ENCODE measurements around the gene LRRC63.

Gene LRRC63

DNA sequence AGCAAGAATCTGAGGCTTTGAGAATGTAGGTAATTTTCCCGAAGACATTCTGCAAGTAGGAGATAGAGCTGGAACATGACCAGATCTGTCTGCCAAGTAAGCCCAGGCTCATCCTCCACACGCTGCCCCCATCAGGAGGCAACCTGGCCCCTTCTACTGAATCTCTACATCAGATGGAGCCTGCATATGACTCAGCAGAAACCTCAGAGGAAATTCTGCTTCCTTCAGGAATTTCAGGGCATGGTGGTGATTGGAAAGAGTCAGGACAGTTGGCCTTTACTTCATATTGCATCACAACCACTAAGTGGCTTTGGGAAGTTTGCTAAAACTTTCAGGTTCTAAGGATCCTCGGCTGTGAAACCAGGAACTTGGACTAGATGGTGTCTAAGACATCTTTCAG, 85.2 kb downstream of the LRRC63 start:
- TF ChIP-seq ZNF274 (IDR thresholded peaks at IDR 0.05; ENCODE audit: low read depth, low read length) (no peak), SUZ12 (IDR thresholded peaks at IDR 0.05; ENCODE audit: extremely low read depth, insufficient read depth, insufficient read length) (no peak), YY1 (IDR thresholded peaks at IDR 0.05; ENCODE audit: insufficient read depth, insufficient read length) (no peak)
- Histone ChIP-seq H3K27me3 (ENCODE audit: insufficient read depth, insufficient read length) (no peaks in the 10 kb centered on the region), H3K36me3 (ENCODE audit: insufficient read depth, insufficient read length, low read length) (no peaks in the 10 kb centered on the region), H3K9ac (ENCODE audit: insufficient read length, low read depth) (no peak overlapping the region), H3K4me3 (ENCODE audit: insufficient read length, low read depth) (no peak overlapping the region), H3K4me1 (ENCODE audit: insufficient read depth, insufficient read length) (no peaks in the 10 kb centered on the region), H3K9me3 (ENCODE audit: insufficient read depth, low read length) (no peaks in the 10 kb centered on the region)
- no peak for DNase-seq (ENCODE audit: low read depth, low spot score)

GRCh38 chr13:46297361-46297811, 85.7 kb downstream of the LRRC63 start:
- TF ChIP-seq YY1 (IDR thresholded peaks at IDR 0.05; ENCODE audit: insufficient read depth, insufficient read length) = no peak
- no peak for TF ChIP-seq SUZ12 (IDR thresholded peaks at IDR 0.05; ENCODE audit: extremely low read depth, insufficient read depth, insufficient read length)
- no peak for TF ChIP-seq ZNF274 (IDR thresholded peaks at IDR 0.05; ENCODE audit: low read depth, low read length)
- no peak for DNase-seq (ENCODE audit: low read depth, low spot score)
- Histone ChIP-seq H3K9ac (ENCODE audit: insufficient read length, low read depth) (no peak overlapping the region), H3K36me3 (ENCODE audit: insufficient read depth, insufficient read length, low read length) (no peaks in the 10 kb centered on the region), H3K27me3 (ENCODE audit: insufficient read depth, insufficient read length) (no peaks in the 10 kb centered on the region), H3K9me3 (ENCODE audit: insufficient read depth, low read length) (no peaks in the 10 kb centered on the region), H3K4me3 (ENCODE audit: insufficient read length, low read depth) (no peak overlapping the region), H3K4me1 (ENCODE audit: insufficient read depth, insufficient read length) (no peaks in the 10 kb centered on the region)

DNA sequence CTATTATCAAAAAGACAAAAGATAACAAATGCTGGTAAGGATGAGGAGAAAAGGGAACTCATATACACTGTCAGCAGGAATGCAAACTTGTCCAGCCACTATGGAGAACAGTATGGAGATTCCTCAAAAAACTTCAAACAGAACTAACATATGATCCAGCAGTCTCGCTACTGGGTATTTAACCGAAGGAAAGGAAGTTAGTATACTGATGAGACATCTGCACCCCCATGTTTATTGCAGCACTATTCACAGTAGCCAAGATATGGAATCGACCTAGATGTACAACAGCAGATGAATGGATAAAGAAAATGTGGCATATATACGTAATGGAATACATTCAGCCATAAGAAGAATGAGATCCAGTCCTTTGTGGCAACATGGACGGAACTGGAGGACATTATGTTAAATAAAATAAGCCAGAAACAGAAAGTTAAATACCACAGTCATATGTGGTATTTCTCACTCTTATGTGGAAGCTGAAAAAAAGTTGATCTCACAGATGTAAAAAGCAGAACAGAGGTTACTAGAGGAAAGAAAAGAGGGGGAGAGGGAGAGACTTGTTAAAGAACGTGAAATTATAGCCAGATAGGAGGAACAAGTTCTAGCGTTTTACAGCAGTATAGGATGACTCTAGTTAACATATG, 92.1 kb downstream of the LRRC63 start:
- H3K9me3 ChIP-seq (ENCODE audit: insufficient read depth, low read length) = no peaks in the 10 kb centered on the region
- no peak overlapping the region for H3K9ac ChIP-seq (ENCODE audit: insufficient read length, low read depth)
- no peaks in the 10 kb centered on the region for H3K36me3 ChIP-seq (ENCODE audit: insufficient read depth, insufficient read length, low read length)
- no peaks in the 10 kb centered on the region for H3K27me3 ChIP-seq (ENCODE audit: insufficient read depth, insufficient read length)
- TF ChIP-seq ZNF274 (IDR thresholded peaks at IDR 0.05; ENCODE audit: low read depth, low read length) = no peak
- TF ChIP-seq YY1 (IDR thresholded peaks at IDR 0.05; ENCODE audit: insufficient read depth, insufficient read length) = no peak
- TF ChIP-seq SUZ12 (IDR thresholded peaks at IDR 0.05; ENCODE audit: extremely low read depth, insufficient read depth, insufficient read length) = no peak
- no peak overlapping the region for H3K4me3 ChIP-seq (ENCODE audit: insufficient read length, low read depth)
- H3K4me1 ChIP-seq (ENCODE audit: insufficient read depth, insufficient read length) = no peaks in the 10 kb centered on the region
- no peak for DNase-seq (ENCODE audit: low read depth, low spot score)

DNA sequence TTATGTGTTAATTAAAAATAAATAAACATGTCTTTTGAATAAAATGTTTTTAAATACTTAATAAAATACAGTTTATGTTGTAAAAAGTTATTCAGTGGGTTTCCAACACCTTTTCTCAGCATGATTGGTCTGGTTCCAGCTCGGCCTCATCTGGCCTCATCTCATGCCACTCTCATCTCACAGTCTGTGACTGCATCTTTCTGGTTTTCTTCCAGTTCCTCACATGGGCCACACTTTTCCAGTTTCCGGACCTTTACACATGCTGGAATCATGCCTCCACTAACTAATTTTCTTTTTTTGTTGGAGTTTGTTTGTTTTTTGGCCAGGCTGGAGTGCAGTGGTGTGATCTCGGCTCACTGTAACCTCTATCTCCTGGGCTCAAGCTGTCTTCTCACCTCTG, 92.8 kb downstream of the LRRC63 start:
- Histone ChIP-seq H3K9me3 (ENCODE audit: insufficient read depth, low read length) (no peaks in the 10 kb centered on the region), H3K9ac (ENCODE audit: insufficient read length, low read depth) (no peak overlapping the region), H3K4me3 (ENCODE audit: insufficient read length, low read depth) (no peak overlapping the region), H3K4me1 (ENCODE audit: insufficient read depth, insufficient read length) (no peaks in the 10 kb centered on the region), H3K27me3 (ENCODE audit: insufficient read depth, insufficient read length) (no peaks in the 10 kb centered on the region), H3K36me3 (ENCODE audit: insufficient read depth, insufficient read length, low read length) (no peaks in the 10 kb centered on the region)
- no peak for TF ChIP-seq ZNF274 (IDR thresholded peaks at IDR 0.05; ENCODE audit: low read depth, low read length)
- TF ChIP-seq YY1 (IDR thresholded peaks at IDR 0.05; ENCODE audit: insufficient read depth, insufficient read length) = no peak
- TF ChIP-seq SUZ12 (IDR thresholded peaks at IDR 0.05; ENCODE audit: extremely low read depth, insufficient read depth, insufficient read length) = no peak
- no peak for DNase-seq (ENCODE audit: low read depth, low spot score)

DNA sequence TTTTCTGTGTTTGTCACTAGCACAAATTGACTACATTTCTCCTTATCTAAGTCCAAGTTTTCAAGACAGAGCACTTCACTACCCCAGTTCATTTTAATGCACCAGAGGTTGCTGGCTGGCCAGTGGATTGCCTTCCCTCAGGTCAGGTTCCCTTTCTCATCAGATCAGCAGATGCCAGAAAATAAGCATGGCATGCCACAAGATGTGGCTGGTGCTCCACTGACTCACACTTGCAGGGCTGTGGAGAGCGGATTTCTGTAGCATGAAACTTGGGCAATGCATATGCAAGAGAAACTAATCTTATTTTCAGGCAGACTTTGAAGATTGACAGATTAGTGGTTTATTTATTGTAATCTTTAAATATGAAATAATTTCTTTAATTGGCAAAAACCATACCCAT, 95.8 kb downstream of the LRRC63 start:
- no peak overlapping the region for H3K9ac ChIP-seq (ENCODE audit: insufficient read length, low read depth)
- H3K9me3 ChIP-seq (ENCODE audit: insufficient read depth, low read length) = no peaks in the 10 kb centered on the region
- no peaks in the 10 kb centered on the region for H3K36me3 ChIP-seq (ENCODE audit: insufficient read depth, insufficient read length, low read length)
- no peaks in the 10 kb centered on the region for H3K4me1 ChIP-seq (ENCODE audit: insufficient read depth, insufficient read length)
- no peaks in the 10 kb centered on the region for H3K27me3 ChIP-seq (ENCODE audit: insufficient read depth, insufficient read length)
- DNase-seq (ENCODE audit: low read depth, low spot score) = no peak
- H3K4me3 ChIP-seq (ENCODE audit: insufficient read length, low read depth) = no peak overlapping the region
- TF ChIP-seq YY1 (IDR thresholded peaks at IDR 0.05; ENCODE audit: insufficient read depth, insufficient read length) (no peak), SUZ12 (IDR thresholded peaks at IDR 0.05; ENCODE audit: extremely low read depth, insufficient read depth, insufficient read length) (no peak), ZNF274 (IDR thresholded peaks at IDR 0.05; ENCODE audit: low read depth, low read length) (no peak)

DNA sequence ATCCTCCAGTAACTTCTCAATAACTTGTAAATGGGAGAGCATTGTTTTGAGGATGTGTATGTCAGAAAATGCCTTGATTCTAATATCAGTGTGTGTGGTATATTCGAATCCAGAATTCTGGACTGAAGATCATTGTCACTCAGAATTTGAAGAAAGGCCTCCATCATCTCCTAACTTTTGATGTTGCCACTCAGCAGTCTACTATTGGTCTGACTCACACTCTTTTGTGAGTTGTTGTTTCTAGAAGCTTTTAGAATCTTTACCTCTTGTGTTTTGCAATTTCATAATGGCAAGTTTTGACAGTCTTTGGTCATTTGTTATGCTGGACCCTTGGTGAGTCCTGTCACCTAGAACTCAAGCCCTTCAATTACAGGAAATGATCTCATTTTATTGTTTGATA, 98.3 kb downstream of the LRRC63 start:
- H3K4me3 ChIP-seq (ENCODE audit: insufficient read length, low read depth) = no peak overlapping the region
- no peaks in the 10 kb centered on the region for H3K9me3 ChIP-seq (ENCODE audit: insufficient read depth, low read length)
- H3K9ac ChIP-seq (ENCODE audit: insufficient read length, low read depth) = no peak overlapping the region
- no peaks in the 10 kb centered on the region for H3K4me1 ChIP-seq (ENCODE audit: insufficient read depth, insufficient read length)
- no peak for TF ChIP-seq SUZ12 (IDR thresholded peaks at IDR 0.05; ENCODE audit: extremely low read depth, insufficient read depth, insufficient read length)
- no peak for TF ChIP-seq YY1 (IDR thresholded peaks at IDR 0.05; ENCODE audit: insufficient read depth, insufficient read length)
- TF ChIP-seq ZNF274 (IDR thresholded peaks at IDR 0.05; ENCODE audit: low read depth, low read length) = no peak
- H3K27me3 ChIP-seq (ENCODE audit: insufficient read depth, insufficient read length) = no peaks in the 10 kb centered on the region
- no peaks in the 10 kb centered on the region for H3K36me3 ChIP-seq (ENCODE audit: insufficient read depth, insufficient read length, low read length)
- no peak for DNase-seq (ENCODE audit: low read depth, low spot score)

GRCh38 chr13:46311217-46311616, 99.5 kb downstream of the LRRC63 start:
- Histone ChIP-seq H3K36me3 (ENCODE audit: insufficient read depth, insufficient read length, low read length) (no peaks in the 10 kb centered on the region), H3K4me3 (ENCODE audit: insufficient read length, low read depth) (no peak overlapping the region), H3K9ac (ENCODE audit: insufficient read length, low read depth) (no peak overlapping the region), H3K9me3 (ENCODE audit: insufficient read depth, low read length) (no peaks in the 10 kb centered on the region), H3K4me1 (ENCODE audit: insufficient read depth, insufficient read length) (no peaks in the 10 kb centered on the region), H3K27me3 (ENCODE audit: insufficient read depth, insufficient read length) (no peaks in the 10 kb centered on the region)
- DNase-seq (ENCODE audit: low read depth, low spot score) = no peak
- TF ChIP-seq YY1 (IDR thresholded peaks at IDR 0.05; ENCODE audit: insufficient read depth, insufficient read length) (no peak), ZNF274 (IDR thresholded peaks at IDR 0.05; ENCODE audit: low read depth, low read length) (no peak), SUZ12 (IDR thresholded peaks at IDR 0.05; ENCODE audit: extremely low read depth, insufficient read depth, insufficient read length) (no peak)

Measured in NT2/D1 (cell line).